ENCODE measurements around the gene CHD1. TPM values are rescaled to one million over a fixed set of nuclear protein-coding genes. Genes with fewer than 3 reads are reported as not detected.

CHD1 gene
- total RNA-seq, 2 donors from 2014 or later = 38.5 to 52.9 TPM

- no peak for DNase-seq (ENCODE audit: low spot score)
- TF ChIP-seq POLR2AphosphoS5 (IDR thresholded peaks at IDR 0.05) = no peak
- TF ChIP-seq, protein P1, sequence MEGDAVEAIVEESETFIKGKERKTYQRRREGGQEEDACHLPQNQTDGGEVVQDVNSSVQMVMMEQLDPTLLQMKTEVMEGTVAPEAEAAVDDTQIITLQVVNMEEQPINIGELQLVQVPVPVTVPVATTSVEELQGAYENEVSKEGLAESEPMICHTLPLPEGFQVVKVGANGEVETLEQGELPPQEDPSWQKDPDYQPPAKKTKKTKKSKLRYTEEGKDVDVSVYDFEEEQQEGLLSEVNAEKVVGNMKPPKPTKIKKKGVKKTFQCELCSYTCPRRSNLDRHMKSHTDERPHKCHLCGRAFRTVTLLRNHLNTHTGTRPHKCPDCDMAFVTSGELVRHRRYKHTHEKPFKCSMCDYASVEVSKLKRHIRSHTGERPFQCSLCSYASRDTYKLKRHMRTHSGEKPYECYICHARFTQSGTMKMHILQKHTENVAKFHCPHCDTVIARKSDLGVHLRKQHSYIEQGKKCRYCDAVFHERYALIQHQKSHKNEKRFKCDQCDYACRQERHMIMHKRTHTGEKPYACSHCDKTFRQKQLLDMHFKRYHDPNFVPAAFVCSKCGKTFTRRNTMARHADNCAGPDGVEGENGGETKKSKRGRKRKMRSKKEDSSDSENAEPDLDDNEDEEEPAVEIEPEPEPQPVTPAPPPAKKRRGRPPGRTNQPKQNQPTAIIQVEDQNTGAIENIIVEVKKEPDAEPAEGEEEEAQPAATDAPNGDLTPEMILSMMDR (IDR thresholded peaks at IDR 0.05) = no peak
- no peak for TF ChIP-seq POLR2A (IDR thresholded peaks at IDR 0.05)
- Histone ChIP-seq H3K27me3 (replicated peaks; ENCODE audit: insufficient read depth) (no peaks in the 10 kb centered on the region), H3K27ac (no peak overlapping the region), H3K36me3 (no peaks in the 10 kb centered on the region), H3K4me1 (replicated peaks) (peaks cover 5% of the 10 kb centered on the region), H3K9me3 (no peaks in the 10 kb centered on the region), H3K4me3 (no peak overlapping the region)
- 96% methylated on average over 4 of the region's 4 CpGs for WGBS
- intact Hi-C loops (cut with DNase I) = no loop called here
Observed at GRCh38 chr5:98921947-98922505, 6.8 kb downstream of the CHD1 start.

GRCh38 chr5:98917433-98917832 is 11.4 kb downstream of the CHD1 start:
- Histone ChIP-seq H3K4me3 (no peak overlapping the region), H3K27me3 (replicated peaks; ENCODE audit: insufficient read depth) (no peaks in the 10 kb centered on the region), H3K9me3 (no peaks in the 10 kb centered on the region), H3K4me1 (replicated peaks) (no peaks in the 10 kb centered on the region), H3K27ac (no peak overlapping the region), H3K36me3 (no peaks in the 10 kb centered on the region)
- WGBS = 86% methylated on average over 2 of the region's 2 CpGs
- intact Hi-C loops (cut with DNase I) = no loop called here
- no peak for TF ChIP-seq POLR2A (IDR thresholded peaks at IDR 0.05)
- TF ChIP-seq, protein P1 (IDR thresholded peaks at IDR 0.05) = no peak
- TF ChIP-seq POLR2AphosphoS5 (IDR thresholded peaks at IDR 0.05) = no peak
- DNase-seq (ENCODE audit: low spot score) = no peak

GRCh38 chr5:98916540-98916939 is 12.3 kb downstream of the CHD1 start:
- no peaks in the 10 kb centered on the region for H3K36me3 ChIP-seq
- no peak for DNase-seq (ENCODE audit: low spot score)
- TF ChIP-seq, protein P1 (IDR thresholded peaks at IDR 0.05) = no peak
- TF ChIP-seq POLR2A (IDR thresholded peaks at IDR 0.05) = no peak
- no peak for TF ChIP-seq POLR2AphosphoS5 (IDR thresholded peaks at IDR 0.05)
- intact Hi-C loops (cut with DNase I) = no loop called here
- H3K27ac ChIP-seq = no peak overlapping the region
- H3K4me1 ChIP-seq (replicated peaks) = no peaks in the 10 kb centered on the region
- no peaks in the 10 kb centered on the region for H3K27me3 ChIP-seq (replicated peaks; ENCODE audit: insufficient read depth)
- H3K9me3 ChIP-seq = no peaks in the 10 kb centered on the region
- WGBS = 65% methylated on average over 2 of the region's 2 CpGs
- no peak overlapping the region for H3K4me3 ChIP-seq

DNA sequence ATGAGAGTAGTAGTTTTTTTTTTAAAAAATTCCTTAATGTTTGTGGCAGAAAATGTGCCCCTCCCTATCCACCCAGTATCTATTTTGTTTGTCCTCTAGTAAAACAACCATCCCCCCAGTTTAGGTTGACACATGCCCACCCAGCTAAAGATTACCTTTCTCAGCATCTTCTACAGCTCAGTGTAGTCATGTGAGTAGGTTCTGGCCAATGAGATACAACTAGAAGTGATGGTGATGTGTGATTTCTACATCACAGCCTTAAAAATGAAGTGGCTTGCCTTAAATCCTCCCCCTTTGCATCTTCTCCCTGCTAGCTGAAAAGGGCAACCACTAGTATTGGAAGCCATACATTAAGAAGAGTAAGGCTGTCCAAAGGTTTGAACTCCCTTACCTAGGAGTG is 14.9 kb downstream of the CHD1 start:
- H3K9me3 ChIP-seq = no peaks in the 10 kb centered on the region
- no peak overlapping the region for H3K27ac ChIP-seq
- DNase-seq (ENCODE audit: low spot score) = no peak
- no peaks in the 10 kb centered on the region for H3K27me3 ChIP-seq (replicated peaks; ENCODE audit: insufficient read depth)
- no peak overlapping the region for H3K4me3 ChIP-seq
- H3K36me3 ChIP-seq = no peaks in the 10 kb centered on the region
- intact Hi-C loops (cut with DNase I) = no loop called here
- TF ChIP-seq POLR2A (IDR thresholded peaks at IDR 0.05) = no peak
- no peak for TF ChIP-seq POLR2AphosphoS5 (IDR thresholded peaks at IDR 0.05)
- TF ChIP-seq, protein P1 (IDR thresholded peaks at IDR 0.05) = no peak
- no peaks in the 10 kb centered on the region for H3K4me1 ChIP-seq (replicated peaks)

GRCh38 chr5:98911280-98912040 is 17.3 kb downstream of the CHD1 start:
- no peak overlapping the region for H3K4me3 ChIP-seq
- H3K9me3 ChIP-seq = no peaks in the 10 kb centered on the region
- H3K4me1 ChIP-seq (replicated peaks) = no peaks in the 10 kb centered on the region
- no peak overlapping the region for H3K27ac ChIP-seq
- 87% methylated on average over 5 of the region's 5 CpGs for whole genome bisulfite sequencing
- no peak for DNase-seq (ENCODE audit: low spot score)
- TF ChIP-seq, protein P1 (IDR thresholded peaks at IDR 0.05) = no peak
- TF ChIP-seq POLR2A (IDR thresholded peaks at IDR 0.05) = no peak
- TF ChIP-seq POLR2AphosphoS5 (IDR thresholded peaks at IDR 0.05) = no peak
- H3K27me3 ChIP-seq (replicated peaks; ENCODE audit: insufficient read depth) = no peaks in the 10 kb centered on the region
- no peaks in the 10 kb centered on the region for H3K36me3 ChIP-seq
- intact Hi-C loops (cut with DNase I) = no loop called here

Measured in prostate gland (tissue), 2 donors.